Measurements from ENCODE around the gene C12orf43.
A peak's percentile ranks its signal among the peaks of the same experiment; 100 is the strongest.
"Not testable (repeated sequence)": the region's sequence is repeated elsewhere in the genome, so short reads cannot be mapped to it uniquely, and the experiment has no call there.

The C12orf43 gene

GRCh38 chr12:121015825-121016766 lies at the start of gene C12orf43:
C12orf43 (minus strand) TSS chr12:121016487; CDS start chr12:121016474, 13 bp downstream.
- peak; percentile 80 for DNase-seq (ENCODE audit: low read depth)

GRCh38 chr12:121065345-121065744 lies 49.1 kb upstream of the C12orf43 start:
- DNase-seq (ENCODE audit: low read depth) = no peak

GRCh38 chr12:121064586-121064985 lies 48.3 kb upstream of the C12orf43 start:
- not testable (repeated sequence) for DNase-seq (ENCODE audit: low read depth)

- DNase-seq (ENCODE audit: low read depth) = no peak
Observed at GRCh38 chr12:121064116-121064515, 47.8 kb upstream of the C12orf43 start.

- DNase-seq (ENCODE audit: low read depth) = no peak
Observed at GRCh38 chr12:121062391-121063045, 46.2 kb upstream of the C12orf43 start.

- DNase-seq (ENCODE audit: low read depth) = peak; percentile 12
Observed at GRCh38 chr12:121061831-121062230, 45.5 kb upstream of the C12orf43 start.

GRCh38 chr12:121060149-121061001 lies 44.1 kb upstream of the C12orf43 start:
- DNase-seq (ENCODE audit: low read depth) = peak; percentile 73

- no peak for DNase-seq (ENCODE audit: low read depth)
Observed at GRCh38 chr12:121059031-121059898, 43.0 kb upstream of the C12orf43 start.

- no peak for DNase-seq (ENCODE audit: low read depth)
Observed at GRCh38 chr12:121057794-121058193, 41.5 kb upstream of the C12orf43 start.

GRCh38 chr12:121053706-121054105 lies 37.4 kb upstream of the C12orf43 start:
- DNase-seq (ENCODE audit: low read depth) = no peak

- no peak for DNase-seq (ENCODE audit: low read depth)
Observed at GRCh38 chr12:121050725-121051124, 34.4 kb upstream of the C12orf43 start.

GRCh38 chr12:121048442-121048841 lies 32.2 kb upstream of the C12orf43 start:
- no peak for DNase-seq (ENCODE audit: low read depth)

- DNase-seq (ENCODE audit: low read depth) = not testable (repeated sequence)
Observed at GRCh38 chr12:121047400-121047799, 31.1 kb upstream of the C12orf43 start.

GRCh38 chr12:121043067-121043466 lies 26.8 kb upstream of the C12orf43 start:
- DNase-seq (ENCODE audit: low read depth) = no peak

GRCh38 chr12:121038861-121039668 lies 22.8 kb upstream of the C12orf43 start, which contains the start of gene OASL:
OASL (minus strand) TSS chr12:121039246; CDS start chr12:121038971, 275 bp downstream.
- DNase-seq (ENCODE audit: low read depth) = peak; percentile 82

- peak; percentile 72 for DNase-seq (ENCODE audit: low read depth)
Observed at GRCh38 chr12:121036810-121037326, 20.6 kb upstream of the C12orf43 start.

GRCh38 chr12:121034616-121035305 lies 18.5 kb upstream of the C12orf43 start:
- no peak for DNase-seq (ENCODE audit: low read depth)

- peak; percentile 68 for DNase-seq (ENCODE audit: low read depth)
Observed at GRCh38 chr12:121033625-121034349, 17.5 kb upstream of the C12orf43 start.

Measured in fibroblast of gingiva (primary cell).